ENCODE results near the gene SEPTIN3.

The SEPTIN3 gene
- 0.81 to 0.94 reads per million in 2 donors for total RNA-seq

DNA sequence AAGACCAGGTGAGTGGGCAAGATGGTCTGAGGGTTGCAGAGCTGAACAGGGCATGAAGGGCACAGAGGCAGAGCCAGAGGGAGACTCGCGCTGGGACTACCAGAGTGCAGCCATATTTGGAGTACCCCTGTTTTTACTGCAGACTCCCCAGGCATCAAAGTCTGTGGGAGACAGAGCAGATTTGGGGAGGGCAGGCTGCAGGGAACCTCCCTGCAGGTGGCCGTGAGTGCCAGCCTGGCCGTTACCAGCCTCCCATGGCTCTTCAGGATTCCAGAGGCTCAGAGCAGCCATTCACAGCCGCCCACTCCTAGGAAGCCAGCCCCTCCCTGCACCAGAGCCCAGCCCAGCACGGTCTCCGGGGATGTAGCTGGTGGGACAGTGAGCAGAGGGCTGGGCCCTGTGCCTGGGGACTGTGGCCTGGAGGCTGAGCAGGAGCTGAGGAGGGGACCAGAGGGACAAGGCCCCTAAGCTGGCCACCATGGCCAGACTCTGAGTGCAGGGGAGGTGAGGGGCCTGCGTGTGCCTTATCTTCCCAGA lies at the start of gene SEPTIN3:
SEPTIN3 (plus strand) TSS at position 334 of the 537 bp plus-strand sequence. CDS start 2,050 bp downstream, outside the sequence.
- no peak for DNase-seq

GRCh38 chr22:41920271-41920976 lies 48.8 kb upstream of the SEPTIN3 start:
- no peak for DNase-seq

DNA sequence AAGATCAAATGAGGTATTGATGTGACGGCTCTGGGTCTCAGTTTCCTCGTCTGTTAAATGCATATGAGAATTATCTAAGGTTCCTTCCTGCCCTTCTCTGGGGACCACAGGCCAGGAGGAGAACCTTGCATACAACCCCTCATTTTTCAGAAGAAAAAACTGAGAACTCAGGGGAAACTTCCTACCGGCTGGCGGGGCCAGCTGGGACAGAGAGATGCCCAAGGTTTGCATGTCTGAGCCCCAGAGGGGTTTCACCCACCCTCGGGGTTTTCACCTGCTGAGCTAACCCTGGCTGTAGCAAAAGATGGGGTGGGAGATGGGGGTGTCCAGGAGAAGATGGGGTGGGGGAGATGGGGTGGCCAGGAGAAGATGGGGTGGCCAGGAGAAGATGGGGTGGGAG lies 46.9 kb upstream of the SEPTIN3 start:
- DNase-seq: no peak

DNA sequence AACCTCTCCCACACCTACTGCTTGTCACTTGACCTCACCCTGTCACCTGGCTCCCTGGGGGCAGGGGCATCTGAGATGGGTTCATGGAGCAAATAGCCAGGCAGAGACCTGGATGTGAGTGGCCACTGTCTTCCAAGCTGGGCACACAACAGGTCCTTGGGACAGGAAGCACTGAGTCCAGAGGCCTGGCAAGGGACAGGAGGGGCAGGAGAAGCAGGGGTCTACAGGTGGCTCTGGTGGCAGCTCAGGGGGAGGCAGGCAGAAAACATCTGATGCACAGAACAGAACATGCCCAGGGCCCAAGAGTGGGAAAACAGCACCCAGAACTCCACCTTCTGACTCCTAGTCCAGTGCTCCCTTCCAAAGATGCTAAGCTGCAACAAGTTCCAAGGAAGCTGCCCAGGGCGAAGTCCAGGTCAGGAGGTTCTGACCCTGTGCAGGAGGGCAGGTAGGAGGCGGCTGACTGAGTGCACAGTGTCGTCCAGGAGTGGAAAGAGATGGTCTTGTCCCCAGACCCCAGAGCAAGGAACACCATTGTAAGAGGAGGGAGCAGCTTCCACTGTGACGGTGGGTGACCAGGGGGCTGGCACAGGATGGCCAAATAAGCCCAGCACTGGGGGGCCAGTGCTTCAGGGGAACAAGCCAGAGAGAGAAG lies 46.2 kb upstream of the SEPTIN3 start:
- DNase-seq: no peak

DNA sequence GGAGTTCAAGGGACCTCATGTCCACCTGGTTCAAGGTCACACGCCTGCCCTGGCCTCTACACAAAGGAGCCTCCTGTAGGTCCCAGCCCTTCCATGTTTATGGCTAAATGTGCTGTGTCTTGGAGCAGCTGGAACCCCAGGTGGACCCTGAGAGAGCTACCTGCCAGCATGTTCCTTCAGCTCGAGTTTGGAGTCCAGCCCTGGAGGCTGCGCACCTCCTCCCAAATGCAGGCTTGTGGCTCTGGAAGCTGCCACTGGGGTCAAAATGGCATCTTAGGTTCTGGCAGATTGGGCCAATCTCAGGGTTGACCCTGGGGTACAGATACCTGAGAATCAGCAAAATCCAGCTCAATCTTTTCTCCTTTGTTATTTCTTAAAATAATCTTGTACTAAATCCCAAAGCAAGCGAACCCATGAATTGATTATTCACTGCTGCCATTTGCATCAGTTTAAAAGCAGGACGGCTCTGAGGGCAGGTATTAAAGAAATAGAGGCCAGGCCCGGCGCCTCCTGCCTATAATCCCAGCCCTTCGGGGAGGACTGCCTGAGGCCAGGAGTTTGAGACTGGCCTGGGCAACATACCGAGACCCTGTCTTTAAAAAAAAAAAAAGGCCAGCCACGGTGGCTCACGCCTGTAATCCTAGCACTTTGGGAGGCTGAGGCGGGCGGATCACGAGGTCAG lies 45.5 kb upstream of the SEPTIN3 start:
- DNase-seq: no peak

GRCh38 chr22:41925783-41926460 lies 43.3 kb upstream of the SEPTIN3 start:
- DNase-seq: peak; percentile 59 to 72 (median 69)

GRCh38 chr22:41927813-41928212 lies 41.4 kb upstream of the SEPTIN3 start:
- DNase-seq: no peak

DNA sequence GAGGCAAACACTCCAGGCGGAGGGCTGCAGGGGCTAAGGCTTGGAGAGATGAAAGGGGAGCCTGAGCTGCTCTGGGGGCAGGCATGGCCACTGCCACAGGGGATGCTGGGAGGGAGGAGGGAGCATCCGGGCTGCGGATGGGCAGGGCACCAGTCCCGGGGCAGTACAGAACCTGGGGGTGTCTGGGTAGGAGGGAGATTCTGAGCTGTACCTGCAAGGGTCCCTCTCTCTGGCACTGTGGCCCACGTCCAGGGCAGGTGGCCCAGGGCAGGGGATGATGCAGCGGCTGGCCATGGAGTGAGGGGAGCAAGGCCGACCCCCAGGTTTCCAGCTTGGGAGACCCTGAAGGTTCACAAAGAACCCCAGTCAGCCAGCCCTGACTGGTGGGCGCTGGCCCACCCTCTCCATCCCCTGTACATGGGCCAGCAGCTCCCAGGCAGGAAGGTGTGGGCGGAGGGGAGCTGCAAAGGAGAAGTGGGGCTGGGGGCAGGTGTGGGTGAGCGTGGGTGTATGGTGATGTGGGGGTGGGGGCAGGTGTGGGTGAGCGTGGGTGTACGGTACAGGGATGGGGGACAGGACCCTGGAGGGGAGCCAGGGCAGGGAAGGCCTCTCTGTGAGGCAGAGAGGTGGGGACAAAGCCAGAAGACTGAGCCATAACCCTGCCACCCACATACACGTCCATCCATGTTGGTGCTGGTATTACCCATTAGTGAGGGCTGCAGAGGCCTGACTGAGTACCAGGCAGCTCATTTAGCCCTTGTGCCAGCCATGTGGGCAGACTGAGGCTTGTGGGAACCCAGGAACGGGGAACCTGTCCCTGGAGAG lies 40.4 kb upstream of the SEPTIN3 start:
- no peak for DNase-seq

- DNase-seq: no peak
These were observed 39.8 kb upstream of the SEPTIN3 start for GRCh38 chr22:41929418-41929810.

DNA sequence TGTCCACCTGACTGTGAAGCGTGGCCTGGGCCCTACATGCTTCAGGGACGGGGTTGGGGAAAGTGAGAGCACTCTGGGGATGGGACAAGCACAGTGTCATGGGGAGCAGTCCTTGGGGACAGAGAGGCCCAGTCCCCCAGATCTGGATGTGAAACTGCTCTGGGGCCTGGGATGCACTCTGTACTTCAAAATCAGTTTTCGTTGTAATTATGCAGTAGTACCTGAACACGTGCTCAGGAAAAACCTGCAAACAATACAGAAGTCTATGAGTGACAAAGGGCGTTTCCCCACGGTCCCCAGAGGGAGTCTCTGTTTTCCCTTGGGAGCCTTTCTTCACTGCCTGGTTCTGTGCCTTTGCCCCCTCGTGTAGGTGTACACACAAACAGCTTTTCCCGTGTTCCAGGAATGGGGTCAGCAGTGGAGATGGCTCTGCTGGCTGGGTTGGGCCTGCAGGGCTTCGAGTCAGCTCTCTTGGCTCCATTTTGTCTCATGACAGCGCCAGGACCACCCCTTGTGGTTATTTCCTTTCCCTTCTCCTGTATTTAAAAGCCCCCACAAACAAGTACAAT lies 37.5 kb upstream of the SEPTIN3 start:
- DNase-seq: no peak

- no peak for DNase-seq
These were observed 36.9 kb upstream of the SEPTIN3 start for GRCh38 chr22:41932353-41932752.

DNA sequence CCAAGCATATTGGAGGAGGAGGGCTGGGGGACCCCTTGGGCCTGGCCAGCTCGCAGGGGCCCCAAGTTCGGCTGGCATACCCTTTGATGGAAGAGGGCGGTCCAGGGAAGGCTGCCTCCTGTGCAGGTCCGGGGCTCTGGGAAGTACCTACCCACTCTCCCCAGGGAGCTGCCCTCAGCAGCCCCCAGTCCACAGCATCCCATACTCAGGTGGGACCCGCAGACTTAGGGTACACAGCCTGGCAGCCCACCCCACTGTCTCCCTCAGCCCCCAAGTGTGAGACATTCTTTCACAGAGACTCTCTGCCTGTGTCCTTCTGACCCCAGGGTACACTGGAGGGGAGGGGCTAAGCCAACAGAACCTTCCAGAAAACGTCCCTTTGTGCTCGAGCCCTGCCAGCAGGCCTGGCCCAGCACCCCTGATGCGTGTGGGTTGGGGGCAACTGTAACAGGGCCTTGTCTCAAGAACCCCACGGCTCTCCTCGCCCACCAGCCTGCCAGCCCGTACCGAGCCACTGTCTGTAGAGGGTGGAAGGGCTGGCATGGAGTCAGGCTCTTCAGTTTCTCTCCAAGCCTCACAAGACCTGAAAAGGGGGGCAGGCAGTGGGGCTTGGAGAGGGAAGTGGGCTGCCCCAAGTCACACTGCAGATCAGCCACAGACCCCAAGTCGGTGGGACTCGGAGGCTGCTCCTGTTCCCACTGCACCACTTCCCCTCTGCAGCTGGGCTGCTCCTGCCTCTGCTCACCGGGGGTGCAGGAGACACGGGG lies 35.6 kb upstream of the SEPTIN3 start:
- DNase-seq: no peak

GRCh38 chr22:41934284-41935014 lies 34.8 kb upstream of the SEPTIN3 start:
- DNase-seq: no peak

DNA sequence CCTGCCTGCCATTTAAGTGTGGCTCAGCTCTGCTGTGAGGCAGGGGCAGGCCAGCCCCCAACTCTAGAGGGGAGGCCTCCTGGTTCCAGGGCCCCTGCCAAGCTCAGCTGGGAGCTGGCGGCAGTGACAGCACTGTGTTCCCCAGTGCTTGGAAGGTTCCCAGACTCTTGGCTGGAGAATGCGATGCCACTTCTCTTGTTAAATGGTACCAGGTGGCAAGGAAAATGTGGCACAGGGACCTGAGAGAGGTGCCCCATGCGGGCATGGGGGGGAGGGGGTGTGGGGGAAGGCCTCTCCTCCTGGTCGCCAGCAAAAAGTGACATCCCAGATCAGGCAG lies 34.3 kb upstream of the SEPTIN3 start:
- DNase-seq: no peak

- DNase-seq: no peak
These were observed 33.7 kb upstream of the SEPTIN3 start for GRCh38 chr22:41935509-41935908.

DNA sequence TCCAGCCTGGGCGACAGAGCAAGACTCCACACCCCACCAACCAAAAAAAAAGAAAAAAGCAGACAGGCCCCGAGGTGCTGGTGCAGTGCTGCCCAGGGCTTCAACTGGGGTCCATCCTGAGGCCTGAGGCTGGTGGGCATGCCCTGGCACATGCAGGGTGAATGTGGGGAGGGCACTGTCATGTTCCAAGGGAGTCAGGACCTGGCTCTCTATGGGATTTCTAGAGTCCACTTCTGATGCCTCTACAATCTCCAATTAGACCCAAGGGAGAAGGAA lies 32.4 kb upstream of the SEPTIN3 start:
- DNase-seq: no peak

GRCh38 chr22:41939981-41940831 lies 29.0 kb upstream of the SEPTIN3 start:
- DNase-seq: peak; percentile 73 to 99 (median 95)

GRCh38 chr22:41940832-41941765 lies 28.1 kb upstream of the SEPTIN3 start:
- peak; percentile 62 to 89 (median 80) for DNase-seq
